KMS-11 (cell line): Measurements from ENCODE around the gene NRP1.

Experiments
- H2AFZ ChIP-seq: fragments of 200-600 bp; sonication (generic); 2 replicates; pipeline ENCODE4 v1.6.1; 2016; ENCODE audit warnings: antibody characterized with exemption, mixed run types, low read depth
- H3K27ac ChIP-seq: fragments of 200-600 bp; sonication (generic); 2 replicates; pipeline ENCODE4 v1.6.1; 2016; ENCODE audit warnings: mild to moderate bottlenecking, mixed run types
- H3K27me3 ChIP-seq: fragments of 200-600 bp; sonication (generic); 2 replicates; pipeline ENCODE4 v1.6.1; 2017; ENCODE audit warnings: mild to moderate bottlenecking, low read depth, mixed run types, moderate library complexity; ENCODE audit not compliant: insufficient read depth
- H3K36me3 ChIP-seq: fragments of 200-600 bp; sonication (generic); 2 replicates; pipeline ENCODE4 v1.6.1; 2017; ENCODE audit warnings: mild to moderate bottlenecking, mixed run types; ENCODE audit not compliant: insufficient read depth
- H3K4me1 ChIP-seq: fragments of 200-600 bp; sonication (generic); 2 replicates; pipeline ENCODE4 v1.6.1; 2016; ENCODE audit warnings: mild to moderate bottlenecking, low read depth, mixed run types; ENCODE audit not compliant: poor library complexity, severe bottlenecking
- H3K4me2 ChIP-seq: fragments of 200-600 bp; sonication (generic); 2 replicates; pipeline ENCODE4 v1.7.0; 2016; ENCODE audit warnings: mild to moderate bottlenecking, mixed run types
- H3K4me3 ChIP-seq: fragments of 200-600 bp; sonication (generic); IDR thresholded peaks from 2 replicates; pipeline ENCODE4 v1.6.1; 2017; ENCODE audit warnings: low read depth, low read length, mixed read lengths; ENCODE audit not compliant: insufficient read depth
- H3K79me2 ChIP-seq: fragments of 200-600 bp; sonication (generic); 2 replicates; pipeline ENCODE4 v1.6.1; 2016; ENCODE audit warnings: low read depth, mixed run types; ENCODE audit not compliant: insufficient read depth
- H3K9ac ChIP-seq: fragments of 200-600 bp; sonication (generic); 2 replicates; pipeline ENCODE4 v1.6.1; 2016; ENCODE audit warnings: mild to moderate bottlenecking, mixed run types
- H4K20me1 ChIP-seq: fragments of 200-600 bp; sonication (generic); 2 replicates; pipeline ENCODE4 v1.6.1; 2016; ENCODE audit warnings: mild to moderate bottlenecking, mixed run types; ENCODE audit not compliant: insufficient read depth
- TF ChIP-seq, protein P1 (sequence below): fragments of 200-600 bp; sonication (generic); conservative IDR thresholded peaks from 2 replicates; pipeline ENCODE4 v1.6.1; 2017; ENCODE audit warnings: low read depth, mild to moderate bottlenecking, antibody characterized with exemption, low read length, moderate library complexity, mixed read lengths

NRP1 gene

DNA sequence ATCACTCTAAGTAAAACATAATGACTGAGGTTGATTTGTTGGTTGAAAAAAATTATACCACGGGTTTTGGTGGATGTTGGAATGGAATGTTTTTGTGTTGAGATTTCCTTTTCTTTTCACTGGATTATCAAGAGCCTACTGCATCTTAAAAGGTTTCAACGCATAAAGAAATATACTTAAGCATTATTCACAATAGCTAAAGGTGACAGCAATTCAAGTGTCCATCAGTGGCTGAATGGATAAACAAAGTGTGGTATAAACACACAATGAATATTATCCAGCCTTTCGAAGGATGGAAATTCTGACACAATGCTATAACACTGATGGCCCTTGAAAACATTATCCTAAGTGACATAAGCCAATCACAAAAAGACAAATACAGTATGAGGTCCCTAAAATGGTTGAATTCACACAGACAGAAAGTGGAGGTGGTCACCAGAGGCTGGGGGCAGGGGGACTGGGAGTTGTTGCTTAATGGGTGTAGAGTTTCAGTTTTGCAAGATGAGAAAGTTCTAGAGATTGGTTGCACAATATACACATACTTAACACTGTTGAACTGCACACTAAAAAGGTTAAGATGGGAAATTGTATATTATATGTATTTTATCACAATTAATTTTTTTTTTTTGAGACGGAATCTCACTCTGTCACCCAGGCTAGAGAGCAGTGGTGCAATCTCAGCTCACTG is 122.3 kb downstream of the NRP1 start:
- Histone ChIP-seq H3K4me2 (no peak overlapping the region), H3K4me1 (no peaks in the 10 kb centered on the region)

DNA sequence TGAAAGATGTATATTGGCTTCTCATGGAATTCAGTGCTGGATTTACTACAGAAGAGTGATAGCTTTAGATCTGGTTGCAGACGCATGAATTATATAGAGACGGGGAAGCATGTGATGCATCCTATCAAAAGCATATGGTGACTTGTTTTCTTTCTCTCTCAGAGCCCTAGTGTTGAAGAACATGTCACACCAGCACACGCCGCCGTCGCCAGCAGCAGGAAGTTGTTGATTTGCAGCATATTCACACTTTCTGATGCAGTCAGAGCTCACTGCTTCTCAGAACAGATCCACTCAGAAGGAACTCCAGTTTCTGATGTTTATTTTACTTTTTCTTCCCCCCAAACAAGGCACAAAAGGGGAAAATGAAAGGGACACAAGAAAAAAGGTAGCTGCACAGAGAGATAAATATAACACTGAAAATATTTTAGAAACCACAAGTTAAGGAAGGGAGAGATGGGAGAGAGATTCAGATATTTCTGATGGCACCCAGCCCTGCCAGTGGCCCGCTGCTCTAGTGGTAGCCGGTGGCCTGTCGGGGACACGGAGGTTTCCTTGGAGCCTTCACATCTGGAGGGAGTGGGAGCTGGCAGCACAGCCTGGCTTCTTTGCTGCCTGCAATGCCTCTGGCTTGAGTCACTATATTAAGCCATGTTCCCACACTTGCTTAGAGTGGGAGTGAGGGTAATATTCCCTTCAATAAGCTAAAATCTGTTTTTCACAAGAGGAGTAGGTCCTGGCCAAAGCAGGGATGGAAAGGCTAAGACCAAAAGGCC is 123.2 kb downstream of the NRP1 start:
- Histone ChIP-seq H3K27me3 (no peaks in the 10 kb centered on the region), H3K36me3 (no peaks in the 10 kb centered on the region)

More for the DNA sequence above, 122.3 kb downstream of the NRP1 start:
- Histone ChIP-seq H3K36me3 (no peaks in the 10 kb centered on the region), H3K27ac (no peak overlapping the region), H2AFZ (no peak overlapping the region), H4K20me1 (no peaks in the 10 kb centered on the region), H3K79me2 (no peaks in the 10 kb centered on the region), H3K9ac (no peak overlapping the region), H3K4me3 (no peak overlapping the region), H3K27me3 (no peaks in the 10 kb centered on the region)
- TF ChIP-seq, protein P1, sequence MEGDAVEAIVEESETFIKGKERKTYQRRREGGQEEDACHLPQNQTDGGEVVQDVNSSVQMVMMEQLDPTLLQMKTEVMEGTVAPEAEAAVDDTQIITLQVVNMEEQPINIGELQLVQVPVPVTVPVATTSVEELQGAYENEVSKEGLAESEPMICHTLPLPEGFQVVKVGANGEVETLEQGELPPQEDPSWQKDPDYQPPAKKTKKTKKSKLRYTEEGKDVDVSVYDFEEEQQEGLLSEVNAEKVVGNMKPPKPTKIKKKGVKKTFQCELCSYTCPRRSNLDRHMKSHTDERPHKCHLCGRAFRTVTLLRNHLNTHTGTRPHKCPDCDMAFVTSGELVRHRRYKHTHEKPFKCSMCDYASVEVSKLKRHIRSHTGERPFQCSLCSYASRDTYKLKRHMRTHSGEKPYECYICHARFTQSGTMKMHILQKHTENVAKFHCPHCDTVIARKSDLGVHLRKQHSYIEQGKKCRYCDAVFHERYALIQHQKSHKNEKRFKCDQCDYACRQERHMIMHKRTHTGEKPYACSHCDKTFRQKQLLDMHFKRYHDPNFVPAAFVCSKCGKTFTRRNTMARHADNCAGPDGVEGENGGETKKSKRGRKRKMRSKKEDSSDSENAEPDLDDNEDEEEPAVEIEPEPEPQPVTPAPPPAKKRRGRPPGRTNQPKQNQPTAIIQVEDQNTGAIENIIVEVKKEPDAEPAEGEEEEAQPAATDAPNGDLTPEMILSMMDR = no peak

DNA sequence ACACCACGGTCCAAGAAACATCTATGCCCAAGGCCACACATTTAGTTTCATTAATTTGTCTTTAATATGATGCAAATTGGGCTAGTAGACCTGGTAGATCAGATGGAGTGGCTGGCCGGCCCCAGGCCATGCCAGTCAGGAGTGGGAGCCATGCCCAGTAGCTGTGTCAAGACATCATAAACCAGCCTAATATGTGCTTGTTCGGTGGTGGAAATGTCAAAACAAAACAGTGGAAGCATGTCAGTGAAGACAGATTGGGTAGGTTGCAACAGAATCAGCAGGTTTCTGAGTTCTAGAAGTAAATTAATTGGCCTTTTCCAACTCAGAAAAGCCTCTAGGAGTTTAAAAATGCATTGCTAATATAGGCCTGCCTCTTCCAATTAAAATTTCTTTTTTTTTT is 124.7 kb downstream of the NRP1 start:
- no peaks in the 10 kb centered on the region for H3K4me1 ChIP-seq
- no peak overlapping the region for H3K4me2 ChIP-seq
- no peaks in the 10 kb centered on the region for H3K36me3 ChIP-seq
- TF ChIP-seq, protein P1 = no peak
- H3K27me3 ChIP-seq = no peaks in the 10 kb centered on the region
- H3K79me2 ChIP-seq = no peaks in the 10 kb centered on the region
- no peak overlapping the region for H3K4me3 ChIP-seq
- H4K20me1 ChIP-seq = no peaks in the 10 kb centered on the region
- no peak overlapping the region for H3K9ac ChIP-seq
- H2AFZ ChIP-seq = no peak overlapping the region
- no peak overlapping the region for H3K27ac ChIP-seq

More for the DNA sequence above, 123.2 kb downstream of the NRP1 start:
- Histone ChIP-seq H3K4me1 (no peaks in the 10 kb centered on the region), H3K4me2 (no peak overlapping the region), H3K79me2 (no peaks in the 10 kb centered on the region), H2AFZ (no peak overlapping the region), H3K4me3 (no peak overlapping the region), H3K9ac (no peak overlapping the region), H4K20me1 (no peaks in the 10 kb centered on the region), H3K27ac (no peak overlapping the region)
- TF ChIP-seq, protein P1 = no peak

DNA sequence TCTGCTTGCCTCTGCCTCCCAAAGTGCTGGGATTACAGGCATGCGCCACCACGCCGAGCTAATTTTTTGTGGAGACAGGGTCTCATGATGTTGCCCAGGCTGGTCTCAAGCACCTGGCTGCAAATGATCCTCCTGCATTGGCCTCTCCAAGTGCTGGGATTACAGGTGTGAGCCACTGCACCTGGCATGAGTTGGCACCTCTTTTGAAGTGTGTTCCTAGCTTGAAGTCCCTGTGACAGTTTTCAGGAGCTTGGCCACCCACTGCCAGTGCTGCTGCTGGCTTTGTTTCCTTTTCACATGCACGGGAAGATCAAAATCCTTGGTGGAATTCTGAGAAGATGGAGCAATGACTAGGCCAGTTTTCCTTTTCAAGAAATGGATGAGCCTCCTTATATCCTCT is 126.3 kb downstream of the NRP1 start:
- no peaks in the 10 kb centered on the region for H3K36me3 ChIP-seq
- no peak overlapping the region for H3K9ac ChIP-seq
- H3K27ac ChIP-seq = no peak overlapping the region
- TF ChIP-seq, protein P1 = no peak
- H3K4me1 ChIP-seq = no peaks in the 10 kb centered on the region
- no peaks in the 10 kb centered on the region for H3K27me3 ChIP-seq
- no peaks in the 10 kb centered on the region for H4K20me1 ChIP-seq
- H2AFZ ChIP-seq = no peak overlapping the region
- H3K4me2 ChIP-seq = no peak overlapping the region
- H3K79me2 ChIP-seq = no peaks in the 10 kb centered on the region
- no peak overlapping the region for H3K4me3 ChIP-seq
